ENCODE measurements around the gene SPA17.

Gene SPA17

GRCh38 chr11:124644426-124645280 lies 29.1 kb upstream of the SPA17 start:
- TF ChIP-seq, protein P1, sequence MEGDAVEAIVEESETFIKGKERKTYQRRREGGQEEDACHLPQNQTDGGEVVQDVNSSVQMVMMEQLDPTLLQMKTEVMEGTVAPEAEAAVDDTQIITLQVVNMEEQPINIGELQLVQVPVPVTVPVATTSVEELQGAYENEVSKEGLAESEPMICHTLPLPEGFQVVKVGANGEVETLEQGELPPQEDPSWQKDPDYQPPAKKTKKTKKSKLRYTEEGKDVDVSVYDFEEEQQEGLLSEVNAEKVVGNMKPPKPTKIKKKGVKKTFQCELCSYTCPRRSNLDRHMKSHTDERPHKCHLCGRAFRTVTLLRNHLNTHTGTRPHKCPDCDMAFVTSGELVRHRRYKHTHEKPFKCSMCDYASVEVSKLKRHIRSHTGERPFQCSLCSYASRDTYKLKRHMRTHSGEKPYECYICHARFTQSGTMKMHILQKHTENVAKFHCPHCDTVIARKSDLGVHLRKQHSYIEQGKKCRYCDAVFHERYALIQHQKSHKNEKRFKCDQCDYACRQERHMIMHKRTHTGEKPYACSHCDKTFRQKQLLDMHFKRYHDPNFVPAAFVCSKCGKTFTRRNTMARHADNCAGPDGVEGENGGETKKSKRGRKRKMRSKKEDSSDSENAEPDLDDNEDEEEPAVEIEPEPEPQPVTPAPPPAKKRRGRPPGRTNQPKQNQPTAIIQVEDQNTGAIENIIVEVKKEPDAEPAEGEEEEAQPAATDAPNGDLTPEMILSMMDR (IDR thresholded peaks at IDR 0.05; ENCODE audit: low read depth, low read length) = peak; percentile 74
- DNase-seq (ENCODE audit: low read depth, low spot score) = peak; percentile 90
- in situ Hi-C loops (cut with HindIII; ENCODE audit: low sequenced_read_pairs) = no loop called here
- no peak overlapping the region for H3K4me3 ChIP-seq (ENCODE audit: low read depth, low read length)

DNA sequence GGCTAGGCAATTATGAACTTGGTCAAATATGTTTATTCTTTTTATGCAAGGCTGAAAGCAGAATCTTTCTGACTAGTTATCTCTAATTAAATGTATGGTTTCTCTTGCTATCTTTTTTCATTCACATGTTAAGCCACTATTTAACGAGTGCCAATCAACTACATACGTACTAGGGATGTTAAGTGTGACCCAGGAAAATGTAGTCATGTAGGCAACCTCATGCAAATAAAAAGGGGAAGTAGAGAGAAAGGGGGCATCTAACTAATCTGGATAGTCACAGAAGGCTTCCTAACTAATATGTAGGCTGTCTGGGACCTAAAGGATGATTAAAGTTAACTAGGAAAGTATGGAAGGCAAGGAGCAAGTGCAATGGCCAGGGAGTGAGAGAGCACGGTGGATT lies 27.6 kb upstream of the SPA17 start:
- TF ChIP-seq, protein P1 (IDR thresholded peaks at IDR 0.05; ENCODE audit: low read depth, low read length) = no peak
- in situ Hi-C loops (cut with HindIII; ENCODE audit: low sequenced_read_pairs) = no loop called here

DNA sequence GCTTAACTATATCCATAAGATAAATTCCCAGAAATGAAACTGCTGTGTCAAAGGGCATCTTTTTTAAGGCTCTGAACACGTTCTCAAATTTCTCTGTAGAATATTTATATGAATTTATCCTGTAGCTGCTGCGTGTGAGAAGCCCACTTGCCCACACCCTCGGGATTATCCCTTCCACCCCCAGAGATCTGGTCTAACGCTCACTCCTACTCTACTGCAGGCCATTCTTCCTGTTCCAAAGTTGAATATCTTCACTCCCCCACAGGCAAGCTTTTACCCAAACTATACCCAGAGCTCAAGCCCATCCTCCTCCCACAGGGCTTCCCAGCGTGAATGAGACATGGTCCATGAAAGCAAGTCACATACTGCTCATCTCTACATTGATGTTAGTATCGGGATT lies 25.1 kb upstream of the SPA17 start:
- TF ChIP-seq, protein P1 (IDR thresholded peaks at IDR 0.05; ENCODE audit: low read depth, low read length) = no peak
- H3K4me3 ChIP-seq (ENCODE audit: low read depth, low read length) = no peak overlapping the region
- no peak for DNase-seq (ENCODE audit: low read depth, low spot score)
- in situ Hi-C loops (cut with HindIII; ENCODE audit: low sequenced_read_pairs) = no loop called here

More for the DNA sequence above, 27.6 kb upstream of the SPA17 start:
- DNase-seq (ENCODE audit: low read depth, low spot score) = no peak
- no peak overlapping the region for H3K4me3 ChIP-seq (ENCODE audit: low read depth, low read length)

- TF ChIP-seq, protein P1 (IDR thresholded peaks at IDR 0.05; ENCODE audit: low read depth, low read length) = no peak
- DNase-seq (ENCODE audit: low read depth, low spot score) = peak; percentile 53
- in situ Hi-C loops (cut with HindIII; ENCODE audit: low sequenced_read_pairs) = no loop called here
- no peak overlapping the region for H3K4me3 ChIP-seq (ENCODE audit: low read depth, low read length)
These were observed 16.7 kb upstream of the SPA17 start for GRCh38 chr11:124656774-124657630.

- in situ Hi-C loops (cut with HindIII; ENCODE audit: low sequenced_read_pairs) = no loop called here
- TF ChIP-seq, protein P1 (IDR thresholded peaks at IDR 0.05; ENCODE audit: low read depth, low read length) = no peak
- H3K4me3 ChIP-seq (ENCODE audit: low read depth, low read length) = no peak overlapping the region
- no peak for DNase-seq (ENCODE audit: low read depth, low spot score)
These were observed 15.8 kb upstream of the SPA17 start for GRCh38 chr11:124657904-124658303.

DNA sequence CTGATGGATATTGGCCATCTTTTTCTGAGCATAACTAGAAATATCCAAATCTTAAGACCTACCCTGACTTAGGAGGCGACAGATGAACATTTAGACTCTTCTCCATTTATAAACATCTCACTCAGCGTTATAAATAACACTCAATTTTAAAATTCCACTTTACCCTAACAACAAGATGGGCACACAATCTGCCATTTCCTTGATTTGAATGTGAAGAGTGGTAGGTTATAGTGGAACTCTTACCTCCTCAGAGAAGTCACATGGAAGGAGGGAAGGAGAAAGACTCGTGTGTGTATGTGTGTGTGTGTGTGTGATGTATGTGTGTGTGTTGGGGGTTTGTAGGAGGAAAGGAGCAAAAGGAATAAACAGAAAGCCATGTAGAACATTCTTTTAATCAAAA lies 15.2 kb upstream of the SPA17 start:
- H3K4me3 ChIP-seq (ENCODE audit: low read depth, low read length) = no peak overlapping the region
- DNase-seq (ENCODE audit: low read depth, low spot score) = no peak
- TF ChIP-seq, protein P1 (IDR thresholded peaks at IDR 0.05; ENCODE audit: low read depth, low read length) = no peak
- in situ Hi-C loops (cut with HindIII; ENCODE audit: low sequenced_read_pairs) = no loop called here

Measured in astrocyte of the spinal cord (primary cell).